Glomerular endothelial cell (primary cell): ENCODE measurements around the gene SZT2. TPM values are rescaled to one million over a fixed set of nuclear protein-coding genes. Genes with fewer than 3 reads are reported as not detected.
"Not testable (repeated sequence)": the region's sequence is repeated elsewhere in the genome, so short reads cannot be mapped to it uniquely, and the experiment has no call there.

Source experiments
- DNase-seq: peaks from one replicate; pipeline ENCODE4 v3.0.0-alpha.2; 2011; ENCODE audit warnings: low read depth, low spot score; ENCODE audit errors: extremely low read depth
- total RNA-seq: library from RNA; depleted of rRNA; stranded (reverse); fragments of >200 nt; gene quantifications from 2 replicates; pipeline ENCODE4 v1.2.3, GENCODE V29; 2015

The SZT2 gene
- total RNA-seq, 1 donor from 2014 or later: 21.8 TPM

DNA sequence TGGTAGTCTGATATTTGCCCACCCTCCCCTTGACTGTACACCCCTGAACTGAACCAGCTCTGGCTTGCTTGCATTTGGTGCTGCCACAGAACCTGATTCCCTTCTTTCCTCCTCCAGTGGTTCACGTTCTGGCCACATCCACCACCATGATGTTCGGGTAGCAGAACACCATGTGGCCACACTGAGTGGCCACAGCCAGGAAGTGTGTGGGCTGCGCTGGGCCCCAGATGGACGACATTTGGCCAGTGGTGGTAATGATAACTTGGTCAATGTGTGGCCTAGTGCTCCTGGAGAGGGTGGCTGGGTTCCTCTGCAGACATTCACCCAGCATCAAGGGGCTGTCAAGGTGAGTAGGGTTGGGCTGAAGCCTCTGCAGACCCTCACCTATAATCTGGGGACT, 29.1 kb upstream of the SZT2 start:
- no peak for DNase-seq

DNA sequence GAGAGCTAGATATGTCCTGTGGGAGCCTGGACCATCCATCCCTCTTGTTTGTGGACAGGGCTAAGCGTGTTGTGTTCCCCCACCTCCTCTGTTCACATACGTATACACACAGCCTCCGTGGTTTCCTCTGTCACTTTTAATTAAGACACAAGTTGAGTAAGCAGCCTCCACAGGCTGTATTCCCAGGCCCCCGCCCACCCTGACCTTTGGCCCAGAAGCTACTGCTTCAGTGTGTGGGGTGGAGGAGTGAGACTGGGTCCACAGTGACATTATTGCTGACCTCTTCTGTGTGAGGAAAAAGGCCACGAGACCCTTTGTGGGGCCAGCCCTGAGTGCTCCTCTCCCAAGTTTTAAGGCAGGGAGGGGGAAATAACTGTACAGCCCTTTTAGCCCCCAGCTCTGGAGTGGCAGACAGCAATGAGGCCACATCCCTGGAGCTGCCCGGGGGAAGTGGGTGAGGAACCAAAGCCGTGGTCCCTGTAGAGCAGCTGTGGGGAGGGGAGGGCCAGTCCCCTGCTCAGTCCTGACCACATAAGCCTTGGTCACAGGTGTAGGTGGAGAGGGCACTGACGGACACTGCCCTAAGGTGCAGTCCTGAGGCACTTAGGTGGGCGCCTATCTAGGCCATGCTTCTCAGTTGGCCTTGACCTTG, 26.3 kb upstream of the SZT2 start:
- no peak for DNase-seq

DNA sequence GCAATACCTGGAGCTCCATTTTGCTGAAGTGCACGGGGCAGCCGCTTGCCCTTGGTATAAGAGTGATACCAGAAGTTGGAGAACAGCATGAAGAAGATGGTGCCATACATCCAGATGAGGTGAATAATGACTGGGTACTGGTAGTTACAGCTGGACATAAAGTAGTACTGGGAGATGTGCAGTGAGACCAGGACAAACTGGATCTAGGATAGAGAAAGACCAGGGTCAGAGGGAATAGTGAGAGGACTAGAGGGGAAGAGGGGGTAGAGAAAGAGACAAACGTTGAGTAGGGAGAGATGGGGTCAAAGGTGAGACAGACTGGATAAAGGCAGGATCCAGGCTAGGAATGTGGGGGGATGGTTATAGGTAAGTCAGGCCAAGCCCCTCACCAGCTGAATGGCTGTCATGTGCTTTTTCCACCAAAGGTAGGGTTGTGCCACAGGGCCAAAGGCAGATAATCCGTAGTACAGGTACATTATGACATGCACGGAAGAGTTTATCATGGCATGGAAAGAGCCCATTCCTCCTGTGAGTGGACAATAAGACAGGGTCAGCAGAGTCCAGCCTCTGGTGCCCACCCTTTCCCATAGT, 25.7 kb upstream of the SZT2 start:
- DNase-seq: no peak

- no peak for DNase-seq
Measured at GRCh38 chr1:43365678-43366077, 24.0 kb upstream of the SZT2 start.

DNA sequence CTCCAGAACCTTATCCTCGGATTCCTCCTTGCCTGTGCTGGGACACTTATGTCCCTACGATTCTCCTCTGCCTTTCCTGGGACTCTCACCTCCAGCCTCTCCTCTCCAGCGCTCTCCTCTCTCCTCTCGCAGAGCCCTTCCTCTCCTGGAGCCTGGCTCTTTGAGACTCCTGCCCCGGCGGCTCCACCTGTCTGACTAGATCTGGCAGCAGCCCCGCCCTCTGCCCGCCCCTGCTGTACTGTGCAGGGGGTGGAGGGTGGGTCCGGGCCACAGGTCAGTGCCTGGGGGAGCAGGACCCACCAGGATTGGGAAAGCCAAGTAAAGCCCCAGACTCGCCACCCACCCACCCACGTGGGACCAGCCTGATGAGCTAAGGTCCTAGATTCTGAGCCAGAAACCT, 23.5 kb upstream of the SZT2 start:
- DNase-seq: no peak

DNA sequence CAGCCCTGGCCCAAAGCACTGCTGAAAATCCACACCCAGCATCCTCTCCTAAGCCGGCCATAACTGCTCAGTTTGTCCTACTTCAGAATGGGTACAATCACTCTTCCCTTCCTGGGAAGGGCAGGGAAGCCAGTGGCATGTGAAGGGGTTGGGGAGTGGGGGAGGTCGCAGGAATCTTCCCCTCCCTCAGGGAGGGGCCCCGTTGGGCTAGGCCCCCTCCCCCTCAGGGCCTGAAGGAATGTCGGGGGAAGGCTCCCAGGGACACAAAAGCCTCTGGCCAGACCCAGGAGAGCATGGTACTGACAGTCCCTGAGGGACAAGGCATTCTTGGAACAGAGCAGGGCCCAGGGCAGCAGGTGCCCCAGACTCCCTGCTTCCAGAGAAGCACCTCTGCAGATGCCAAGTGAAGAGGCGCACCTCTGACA, 23.1 kb upstream of the SZT2 start:
- no peak for DNase-seq

DNA sequence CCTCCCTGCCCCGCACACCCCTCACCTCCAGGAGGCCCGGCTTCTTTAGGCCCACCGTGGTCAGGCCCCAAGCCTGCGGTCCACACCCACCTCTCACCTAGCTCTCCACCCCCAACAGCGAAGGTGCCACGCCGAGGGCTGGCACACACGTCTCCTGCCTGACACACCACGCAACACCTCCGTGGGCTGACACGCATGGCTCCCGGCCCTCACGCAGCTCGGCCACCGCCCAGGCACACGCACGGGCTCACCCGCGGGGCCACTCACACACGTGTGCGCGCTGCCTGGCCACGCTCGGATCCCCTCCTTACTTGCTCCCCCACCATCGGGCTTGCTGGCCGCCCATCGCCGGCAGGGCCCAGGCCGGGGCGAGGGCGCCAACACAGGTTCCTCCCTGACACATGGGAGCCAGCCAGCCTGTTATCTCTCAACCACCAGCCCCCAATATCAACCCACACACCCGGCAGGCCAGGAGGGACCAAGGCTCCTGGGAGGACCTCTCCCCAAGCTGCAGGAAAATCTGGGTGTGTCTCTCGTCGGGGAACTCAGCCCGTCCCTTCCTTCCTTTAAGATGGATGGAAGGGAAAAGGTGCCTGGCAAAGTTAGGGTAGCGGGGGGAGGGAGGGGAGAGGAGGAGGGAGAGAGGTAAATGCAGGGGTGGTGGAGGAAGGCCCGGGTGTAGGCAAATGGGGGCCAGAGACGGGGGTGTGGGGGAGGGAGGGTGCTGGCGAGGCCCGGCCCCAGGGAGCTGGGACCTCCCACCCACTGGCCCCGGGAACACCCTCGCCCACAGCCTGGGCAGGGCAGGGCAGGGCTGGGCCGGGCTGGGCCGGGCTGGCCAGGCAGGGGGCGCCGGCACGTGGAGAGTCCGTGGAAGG, 22.4 kb upstream of the SZT2 start:
- no peak for DNase-seq

- DNase-seq: no peak
Measured at GRCh38 chr1:43367904-43368645, 21.6 kb upstream of the SZT2 start, which contains the start of gene ELOVL1. Gene ELOVL1, minus strand, starts transcription at chr1:43368011. Its CDS starts 2,402 bp downstream, at chr1:43365609.

DNA sequence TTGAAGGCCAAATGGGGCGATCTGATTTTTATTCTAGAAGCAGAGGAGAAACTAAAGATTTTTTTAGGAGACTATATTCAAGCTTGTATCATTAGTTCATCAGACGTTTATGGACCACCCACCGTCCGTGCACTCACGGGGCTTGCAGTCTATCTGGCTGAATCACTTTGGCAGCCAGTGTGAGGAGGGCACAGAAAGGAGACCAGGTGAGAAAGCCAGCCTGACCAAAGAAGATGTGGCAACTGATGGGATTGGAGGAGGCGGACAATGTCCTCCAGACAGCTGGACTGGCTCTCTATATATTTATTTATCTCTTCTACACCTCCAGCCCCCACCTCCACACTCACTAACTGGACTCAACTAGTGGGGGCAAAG, 21.1 kb upstream of the SZT2 start:
- no peak for DNase-seq

- not testable (repeated sequence) for DNase-seq
Measured at GRCh38 chr1:43369779-43370178, 19.9 kb upstream of the SZT2 start.

GRCh38 chr1:43370564-43370963, 19.1 kb upstream of the SZT2 start:
- DNase-seq: no peak

- DNase-seq: no peak
Measured at GRCh38 chr1:43372172-43372571, 17.5 kb upstream of the SZT2 start.

- no peak for DNase-seq
Measured at GRCh38 chr1:43373066-43373940, 16.4 kb upstream of the SZT2 start.

GRCh38 chr1:43376723-43377235, 12.9 kb upstream of the SZT2 start:
- DNase-seq: no peak

DNA sequence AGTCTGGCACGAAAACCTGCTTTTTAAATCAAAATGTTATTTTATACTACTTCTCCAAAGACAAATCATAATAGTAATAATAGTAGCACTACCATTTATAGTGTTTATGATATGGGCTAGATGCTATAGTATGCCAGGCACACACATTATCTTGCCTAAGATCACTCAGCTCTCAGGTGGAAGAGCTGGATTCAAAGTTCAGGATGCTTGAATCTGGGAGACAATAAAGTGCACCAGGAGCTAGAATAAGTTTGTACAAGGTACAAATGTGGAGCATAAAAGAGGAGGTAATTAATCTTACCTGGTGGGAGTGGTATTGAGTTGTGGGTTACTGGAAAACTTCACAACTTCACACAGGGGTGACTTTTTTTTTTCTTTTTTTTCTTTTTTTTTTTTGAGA, 11.9 kb upstream of the SZT2 start:
- no peak for DNase-seq

- DNase-seq: no peak
Measured at GRCh38 chr1:43379476-43379875, 10.2 kb upstream of the SZT2 start.

GRCh38 chr1:43381612-43382011, 8.1 kb upstream of the SZT2 start:
- DNase-seq: no peak

DNA sequence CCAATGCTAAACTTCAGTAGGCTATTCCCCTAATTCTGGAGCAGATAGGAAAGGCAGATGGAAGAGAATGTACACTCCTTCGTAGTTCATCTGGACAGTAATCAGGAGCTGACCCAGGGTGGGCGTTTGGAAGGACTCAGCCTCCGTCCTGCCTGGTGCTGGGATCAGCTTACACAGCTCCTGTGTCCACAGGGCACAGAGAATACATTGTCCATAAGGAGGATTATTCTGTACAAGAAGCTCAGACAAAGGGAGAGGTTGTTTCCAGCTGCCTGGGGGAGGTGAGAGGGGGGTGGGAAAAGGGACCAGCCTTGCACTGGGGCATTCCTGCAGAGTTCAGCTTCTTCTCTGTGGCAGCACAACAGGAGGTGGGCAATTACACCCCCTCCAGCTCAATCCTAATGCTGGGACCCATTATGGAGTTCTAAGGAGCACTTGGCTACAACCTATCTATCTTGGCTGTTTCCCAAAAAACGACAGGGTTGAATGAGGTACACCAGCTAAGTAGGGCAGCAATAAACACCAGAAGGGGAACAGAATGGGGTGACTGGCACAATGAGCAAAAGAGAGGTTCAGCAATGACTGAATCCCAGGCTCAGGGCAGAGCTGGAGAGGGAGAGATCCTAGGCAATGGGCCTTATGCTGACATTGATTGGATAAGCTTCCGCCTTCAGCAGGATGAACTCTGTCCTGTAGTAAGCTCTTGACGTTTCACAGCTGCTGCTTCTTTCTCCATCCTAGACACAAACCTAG, 7.5 kb upstream of the SZT2 start:
- DNase-seq: no peak

GRCh38 chr1:43383449-43383848, 6.2 kb upstream of the SZT2 start:
- no peak for DNase-seq
